ENCODE results near the gene NEGR1.

Gene NEGR1

GRCh38 chr1:71861022-71861421, 421.3 kb downstream of the NEGR1 start:
- DNase-seq (ENCODE audit: low spot score) = peak; percentile 55
- FAIRE-seq = peak; percentile 11

GRCh38 chr1:71859806-71860205, 422.5 kb downstream of the NEGR1 start:
- FAIRE-seq = no peak
- DNase-seq (ENCODE audit: low spot score) = no peak

- FAIRE-seq (no peak), DNase-seq (ENCODE audit: low spot score) (no peak)
Measured at GRCh38 chr1:71857862-71858261, 424.5 kb downstream of the NEGR1 start.

GRCh38 chr1:71853360-71853759, 429.0 kb downstream of the NEGR1 start:
- FAIRE-seq = no peak
- no peak for DNase-seq (ENCODE audit: low spot score)

- no peak for FAIRE-seq
- DNase-seq (ENCODE audit: low spot score) = no peak
Measured at GRCh38 chr1:71850936-71851335, 431.4 kb downstream of the NEGR1 start.

GRCh38 chr1:71850515-71850914, 431.8 kb downstream of the NEGR1 start:
- FAIRE-seq (no peak), DNase-seq (ENCODE audit: low spot score) (no peak)

GRCh38 chr1:71843012-71843411, 439.3 kb downstream of the NEGR1 start:
- DNase-seq (ENCODE audit: low spot score) = no peak
- FAIRE-seq = no peak

GRCh38 chr1:71839876-71840275, 442.5 kb downstream of the NEGR1 start:
- DNase-seq (ENCODE audit: low spot score) = no peak
- FAIRE-seq = no peak

GRCh38 chr1:71836904-71837303, 445.4 kb downstream of the NEGR1 start:
- DNase-seq (ENCODE audit: low spot score) (no peak), FAIRE-seq (no peak)

GRCh38 chr1:71835442-71835813, 446.9 kb downstream of the NEGR1 start:
- FAIRE-seq (no peak), DNase-seq (ENCODE audit: low spot score) (no peak)

- FAIRE-seq (no peak), DNase-seq (ENCODE audit: low spot score) (no peak)
Measured at GRCh38 chr1:71834601-71835441, 447.5 kb downstream of the NEGR1 start.

- DNase-seq (ENCODE audit: low spot score) = no peak
- FAIRE-seq = no peak
Measured at GRCh38 chr1:71831646-71832045, 450.7 kb downstream of the NEGR1 start.

- no peak for FAIRE-seq
- no peak for DNase-seq (ENCODE audit: low spot score)
Measured at GRCh38 chr1:71829346-71829745, 453.0 kb downstream of the NEGR1 start.

GRCh38 chr1:71828431-71829012, 453.8 kb downstream of the NEGR1 start:
- no peak for DNase-seq (ENCODE audit: low spot score)
- no peak for FAIRE-seq

GRCh38 chr1:71823708-71824305, 458.5 kb downstream of the NEGR1 start:
- DNase-seq (ENCODE audit: low spot score) (no peak), FAIRE-seq (no peak)

GRCh38 chr1:71817028-71817427, 465.3 kb downstream of the NEGR1 start:
- FAIRE-seq (no peak), DNase-seq (ENCODE audit: low spot score) (no peak)

- FAIRE-seq (no peak), DNase-seq (ENCODE audit: low spot score) (no peak)
Measured at GRCh38 chr1:71809085-71809484, 473.3 kb downstream of the NEGR1 start.

- FAIRE-seq (no peak), DNase-seq (ENCODE audit: low spot score) (no peak)
Measured at GRCh38 chr1:71804140-71804539, 478.2 kb downstream of the NEGR1 start.

- FAIRE-seq (no peak), DNase-seq (ENCODE audit: low spot score) (no peak)
Measured at GRCh38 chr1:71796006-71796405, 486.3 kb downstream of the NEGR1 start.

- no peak for DNase-seq (ENCODE audit: low spot score)
- no peak for FAIRE-seq
Measured at GRCh38 chr1:71792264-71792663, 490.1 kb downstream of the NEGR1 start.

GRCh38 chr1:71788113-71788512, 494.2 kb downstream of the NEGR1 start:
- FAIRE-seq (no peak), DNase-seq (ENCODE audit: low spot score) (no peak)

- FAIRE-seq (no peak), DNase-seq (ENCODE audit: low spot score) (no peak)
Measured at GRCh38 chr1:71787699-71788098, 494.6 kb downstream of the NEGR1 start.

GRCh38 chr1:71786218-71786617, 496.1 kb downstream of the NEGR1 start:
- no peak for DNase-seq (ENCODE audit: low spot score)
- FAIRE-seq = no peak

Measured in RCC 7860 (cell line).